HL-60 (cell line): ENCODE results near the gene KRTAP5-8.
A peak's percentile ranks its signal among the peaks of the same experiment; 100 is the strongest.

ENCODE experiments used
- DNase-seq, 2 experiments: peaks; one replicate each; pipeline ENCODE4 v3.0.0-alpha.2; 2010 to 2020; ENCODE audit warnings: low read depth in 1 of 2, low spot score in 1 of 2
- H3K27ac ChIP-seq: fragments of 250-450 bp; sonication (Bioruptor Pico); replicated peaks from 2 replicates; pipeline ENCODE4 v1.5.1; 2020; ENCODE audit warnings: mild to moderate bottlenecking, moderate library complexity
- H3K27me3 ChIP-seq: fragments of 250-450 bp; sonication (Bioruptor Pico); 2 replicates; pipeline ENCODE4 v1.5.1; 2021; ENCODE audit warnings: mild to moderate bottlenecking, moderate library complexity; ENCODE audit not compliant: insufficient read depth, poor library complexity, severe bottlenecking
- H3K4me3 ChIP-seq: replicated peaks from 2 replicates; pipeline ENCODE4 v1.5.1; 2011; ENCODE audit warnings: mild to moderate bottlenecking, control low read depth, low read length; ENCODE audit not compliant: insufficient read depth
- CTCF ChIP-seq: IDR thresholded peaks from one replicate; pipeline ENCODE4 v1.5.1; 2011; ENCODE audit warnings: low read length, control low read depth, inconsistent platforms; ENCODE audit not compliant: insufficient read depth
- GABPA ChIP-seq: IDR thresholded peaks from 2 replicates; pipeline ENCODE4 v1.6.1; 2012; ENCODE audit warnings: low read depth
- POLR2AphosphoS5 ChIP-seq: IDR thresholded peaks from 2 replicates; pipeline ENCODE4 v1.6.1; 2012; ENCODE audit warnings: low read depth
- REST ChIP-seq: IDR thresholded peaks from 2 replicates; pipeline ENCODE4 v1.6.1; 2012; ENCODE audit warnings: low read depth; ENCODE audit not compliant: insufficient replicate concordance
- SPI1 ChIP-seq: IDR thresholded peaks from 2 replicates; pipeline ENCODE4 v1.6.1; 2012; ENCODE audit warnings: low read depth, mild to moderate bottlenecking, borderline replicate concordance

Gene KRTAP5-8

GRCh38 chr11:71491940-71492339 is 45.9 kb upstream of the KRTAP5-8 start:
- Histone ChIP-seq H3K27me3 (no peaks in the 10 kb centered on the region), H3K27ac (no peak overlapping the region), H3K4me3 (no peak overlapping the region)
- TF ChIP-seq SPI1 (peak; percentile 6; the same call in 1 of the 2 replicates), GABPA (no peak)
- no peak for DNase-seq

- no peak overlapping the region for H3K4me3 ChIP-seq
- TF ChIP-seq REST (no peak), SPI1 (no peak), GABPA (no peak), POLR2AphosphoS5 (no peak)
- H3K27me3 ChIP-seq, result no peaks in the 10 kb centered on the region
- no peak for DNase-seq
- no peak overlapping the region for H3K27ac ChIP-seq
Observed at GRCh38 chr11:71495286-71496230, 42.3 kb upstream of the KRTAP5-8 start.

- Histone ChIP-seq H3K27ac (no peak overlapping the region), H3K27me3 (no peaks in the 10 kb centered on the region), H3K4me3 (no peak overlapping the region)
- TF ChIP-seq CTCF (no peak), REST (no peak), SPI1 (no peak), GABPA (no peak), POLR2AphosphoS5 (no peak)
- DNase-seq, result no peak
Observed at GRCh38 chr11:71496421-71496820, 41.4 kb upstream of the KRTAP5-8 start.

- TF ChIP-seq SPI1, result no peak
- no peak for TF ChIP-seq POLR2AphosphoS5
- no peak for TF ChIP-seq REST
- no peak for TF ChIP-seq GABPA
- TF ChIP-seq CTCF, result no peak
- DNase-seq, result no peak
- Histone ChIP-seq H3K27ac (no peak overlapping the region), H3K4me3 (no peak overlapping the region), H3K27me3 (no peaks in the 10 kb centered on the region)
Observed at GRCh38 chr11:71498091-71498490, 39.7 kb upstream of the KRTAP5-8 start.
